Measurements from ENCODE around the gene CCT7. TPM values are rescaled to one million over a fixed set of nuclear protein-coding genes. Genes with fewer than 3 reads are reported as not detected.

The CCT7 gene
- total RNA-seq, 1 donor from 2014 or later = 359 TPM

- TF ChIP-seq CTCF (IDR thresholded peaks at IDR 0.05; ENCODE audit: insufficient read depth, low read depth, low read length) (no peak), EZH2 (IDR thresholded peaks at IDR 0.05; ENCODE audit: insufficient read depth, low read length) (no peak)
- H2AFZ ChIP-seq (ENCODE audit: low read depth, low read length) = peak within 1 kb of the TSS; percentile 81
- Mint-ChIP-seq H3K4me3 (ENCODE audit: unreplicated experiment) (peak within 1 kb of the TSS; percentile 90), H3K4me1 (ENCODE audit: low read depth, unreplicated experiment) (peaks cover 8% of the 10 kb centered on the region), H3K36me3 (ENCODE audit: low read depth, unreplicated experiment) (no peaks in the 10 kb centered on the region), H3K27me3 (ENCODE audit: low read depth, unreplicated experiment) (peaks cover 9% of the 10 kb centered on the region), H3K27ac (ENCODE audit: unreplicated experiment) (peak within 1 kb of the TSS; percentile 78), H3K9me3 (ENCODE audit: unreplicated experiment) (no peaks in the 10 kb centered on the region)
- H3K9ac ChIP-seq (ENCODE audit: low read length) = peak within 1 kb of the TSS; percentile 89
- H3K9me3 ChIP-seq (ENCODE audit: insufficient read depth, low read depth, low read length) = no peaks in the 10 kb centered on the region
- DNase-seq (ENCODE audit: low read depth) (peak; percentile 62), FAIRE-seq (no peak)
- peak within 1 kb of the TSS; percentile 93 for H3K4me2 ChIP-seq (ENCODE audit: low read length)
- H3K27me3 ChIP-seq (ENCODE audit: insufficient read depth, low read length) = peaks cover 5% of the 10 kb centered on the region
- H3K4me3 ChIP-seq (ENCODE audit: insufficient read depth, low read depth, low read length) = peak within 1 kb of the TSS; percentile 77
- H3K4me1 ChIP-seq (ENCODE audit: insufficient read depth, low read length) = peaks cover 3% of the 10 kb centered on the region
- H3K27ac ChIP-seq (ENCODE audit: low read depth, low read length) = peak within 1 kb of the TSS; percentile 80
- peaks cover 9% of the 10 kb centered on the region for H4K20me1 ChIP-seq (ENCODE audit: insufficient read depth, low read length)
- H3K79me2 ChIP-seq (ENCODE audit: insufficient read depth, low read length) = peaks cover 35% of the 10 kb centered on the region
- no peaks in the 10 kb centered on the region for H3K36me3 ChIP-seq (ENCODE audit: insufficient read depth, low read length)
Observed at GRCh38 chr2:73214120-73215035, 19.7 kb upstream of the CCT7 start, which contains the start of gene SMYD5. SMYD5 (plus strand) TSS chr2:73214245; CDS start chr2:73214267, 22 bp downstream.

GRCh38 chr2:73215254-73215653 is 18.9 kb upstream of the CCT7 start:
- Histone ChIP-seq H2AFZ (ENCODE audit: low read depth, low read length) (no peak overlapping the region), H3K4me3 (ENCODE audit: insufficient read depth, low read depth, low read length) (peak overlapping the region; percentile 77), H3K9ac (ENCODE audit: low read length) (peak overlapping the region; percentile 89), H4K20me1 (ENCODE audit: insufficient read depth, low read length) (peaks cover 9% of the 10 kb centered on the region), H3K4me1 (ENCODE audit: insufficient read depth, low read length) (peaks cover 3% of the 10 kb centered on the region), H3K79me2 (ENCODE audit: insufficient read depth, low read length) (peaks cover 35% of the 10 kb centered on the region), H3K27ac (ENCODE audit: low read depth, low read length) (no peak overlapping the region), H3K9me3 (ENCODE audit: insufficient read depth, low read depth, low read length) (no peaks in the 10 kb centered on the region), H3K4me2 (ENCODE audit: low read length) (peak overlapping the region; percentile 93), H3K27me3 (ENCODE audit: insufficient read depth, low read length) (peaks cover 2% of the 10 kb centered on the region), H3K36me3 (ENCODE audit: insufficient read depth, low read length) (no peaks in the 10 kb centered on the region)
- Mint-ChIP-seq H3K4me3 (ENCODE audit: unreplicated experiment) (peak overlapping the region; percentile 90), H3K36me3 (ENCODE audit: low read depth, unreplicated experiment) (no peaks in the 10 kb centered on the region), H3K9me3 (ENCODE audit: unreplicated experiment) (no peaks in the 10 kb centered on the region), H3K4me1 (ENCODE audit: low read depth, unreplicated experiment) (peaks cover 8% of the 10 kb centered on the region), H3K27ac (ENCODE audit: unreplicated experiment) (peak overlapping the region; percentile 78), H3K27me3 (ENCODE audit: low read depth, unreplicated experiment) (peaks cover 2% of the 10 kb centered on the region)
- TF ChIP-seq CTCF (IDR thresholded peaks at IDR 0.05; ENCODE audit: insufficient read depth, low read depth, low read length) (no peak), EZH2 (IDR thresholded peaks at IDR 0.05; ENCODE audit: insufficient read depth, low read length) (no peak)
- FAIRE-seq (no peak), DNase-seq (ENCODE audit: low read depth) (no peak)

Measured in astrocyte (in vitro differentiated cells and primary cell).